ENCODE results near the gene LSMEM2. TPM values are rescaled to one million over a fixed set of nuclear protein-coding genes. Genes with fewer than 3 reads are reported as not detected.
"Not testable (repeated sequence)": the region's sequence is repeated elsewhere in the genome, so short reads cannot be mapped to it uniquely, and the experiment has no call there.

Gene LSMEM2
- total and polyA plus RNA-seq, 7 experiments from 2014 or later = 0.15 TPM; not detected in 6

DNA sequence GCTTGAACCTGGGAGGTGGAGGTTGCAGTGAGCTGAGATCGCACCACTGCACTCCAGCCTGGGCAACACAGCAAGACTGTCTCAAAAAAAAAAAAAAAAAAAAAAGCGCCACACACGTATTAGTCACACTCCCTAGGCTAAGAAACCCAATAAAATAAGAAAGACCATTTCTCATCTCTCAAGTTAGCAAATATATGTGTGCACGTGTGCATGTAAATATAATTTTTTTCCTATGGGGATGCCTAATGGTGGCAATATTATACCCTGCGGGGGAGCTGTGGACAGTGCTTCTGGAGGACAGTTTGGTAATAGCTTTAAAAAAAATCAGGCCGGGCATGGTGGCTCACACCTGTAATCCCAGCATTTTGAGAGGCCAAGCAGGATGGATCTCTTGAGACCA, 5.2 kb downstream of the LSMEM2 start:
- H3K27ac Mint-ChIP-seq; H3K9me3 ChIP-seq (ENCODE audit: control insufficient read depth in 2 of 3, low read length in 3 of 3); H3K4me3 Mint-ChIP-seq; H3K27me3 Mint-ChIP-seq; H3K4me1 ChIP-seq (ENCODE audit: control insufficient read depth in 2 of 2, insufficient read depth in 2 of 2, low read length in 2 of 2); H3K27ac ChIP-seq (ENCODE audit: low read depth, low read length); intact Hi-C loops (cut with micrococcal nuclease); H3K27me3 ChIP-seq (ENCODE audit: control insufficient read depth in 2 of 2, insufficient read depth in 2 of 2, low read length in 2 of 2); H3K4me3 ChIP-seq (ENCODE audit: low read length); H3K9me3 Mint-ChIP-seq; DNase-seq; H3K36me3 Mint-ChIP-seq; H3K4me1 Mint-ChIP-seq; ATAC-seq: not testable (repeated sequence)
- H3K36me3 ChIP-seq (ENCODE audit: control insufficient read depth in 2 of 3, insufficient read depth in 3 of 3, low read length in 3 of 3) = peaks cover 0 to 29% (median 4%) of the 10 kb centered on the region in 3 experiments
- ChIA-PET CTCF (interaction anchor here (0.7 to 1.4 kb wide), 2 partner anchors 57 to 65 kb away, joined by 3 read pairs; no protein-coding TSS in a partner anchor), POLR2A (interaction anchor here (0.6 to 0.9 kb wide), 2 partner anchors 14 to 763 kb away, joined by 3 read pairs; no protein-coding TSS in a partner anchor)

DNA sequence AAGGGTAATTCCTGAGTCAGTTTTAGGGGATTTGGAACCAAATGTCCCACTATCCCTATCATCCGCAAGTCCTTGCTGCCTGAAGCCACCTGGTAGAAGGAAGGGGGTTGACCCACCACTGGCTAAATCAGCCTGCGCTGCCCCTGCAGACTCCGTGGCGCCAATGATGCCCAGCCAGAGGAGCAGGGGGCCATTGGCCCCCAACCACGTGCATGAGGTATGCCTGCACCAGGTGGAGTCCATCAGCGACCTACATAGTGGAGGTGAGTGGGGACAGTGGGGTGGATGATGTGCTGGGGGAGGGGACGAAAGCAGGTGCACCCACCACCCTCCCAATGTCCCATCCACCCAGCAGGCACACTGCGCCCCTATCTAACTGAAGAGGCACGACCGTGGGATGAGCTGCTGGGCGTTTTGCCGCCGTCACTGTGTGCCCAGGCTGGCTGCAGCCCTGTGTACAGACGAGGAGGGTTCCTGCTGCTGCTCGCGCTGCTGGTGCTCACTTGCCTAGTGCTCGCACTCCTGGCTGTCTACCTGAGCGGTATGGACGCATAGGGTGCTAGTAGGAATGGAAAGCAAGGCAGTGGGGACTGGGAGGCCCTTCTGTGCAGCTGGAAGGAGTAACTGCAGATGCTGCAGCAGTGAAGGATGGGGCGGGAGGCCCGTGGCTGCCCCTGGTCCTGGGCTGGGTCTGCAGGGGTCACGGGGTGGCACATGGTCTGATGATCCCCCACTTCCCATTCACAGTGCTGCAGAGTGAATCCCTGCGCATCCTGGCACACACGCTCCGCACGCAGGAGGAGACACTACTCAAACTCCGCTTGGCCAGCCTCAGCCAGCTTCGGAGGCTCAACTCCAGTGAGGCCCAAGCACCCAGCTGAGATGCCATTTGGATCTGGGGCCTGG, 7.7 kb downstream of the LSMEM2 start:
- intact Hi-C loops (cut with micrococcal nuclease) = no loop called here
- Mint-ChIP-seq H3K27me3 (no peaks in the 10 kb centered on the region), H3K27ac (peak overlapping the region in 2 of 9 donors; percentile 54 to 84), H3K4me3 (no peak overlapping the region), H3K4me1 (peaks cover 6 to 11% (median 7%) of the 10 kb centered on the region in 7 donors), H3K36me3 (peaks cover 0 to 9% (median 1%) of the 10 kb centered on the region in 5 donors), H3K9me3 (no peaks in the 10 kb centered on the region)
- peaks cover 5 to 9% of the 10 kb centered on the region in 2 donors for H3K4me1 ChIP-seq (ENCODE audit: control insufficient read depth in 2 of 2, insufficient read depth in 2 of 2, low read length in 2 of 2)
- ATAC-seq = no peak
- ChIA-PET POLR2A (no interaction called here), CTCF (no interaction called here)
- no peak overlapping the region for H3K27ac ChIP-seq (ENCODE audit: low read depth, low read length)
- H3K9me3 ChIP-seq (ENCODE audit: control insufficient read depth in 2 of 3, low read length in 3 of 3) = no peaks in the 10 kb centered on the region
- no peak overlapping the region for H3K4me3 ChIP-seq (ENCODE audit: low read length)
- H3K36me3 ChIP-seq (ENCODE audit: control insufficient read depth in 2 of 3, insufficient read depth in 3 of 3, low read length in 3 of 3) = peaks cover 0 to 44% (median 9%) of the 10 kb centered on the region in 3 experiments
- no peak for DNase-seq
- H3K27me3 ChIP-seq (ENCODE audit: control insufficient read depth in 2 of 2, insufficient read depth in 2 of 2, low read length in 2 of 2) = no peaks in the 10 kb centered on the region

DNA sequence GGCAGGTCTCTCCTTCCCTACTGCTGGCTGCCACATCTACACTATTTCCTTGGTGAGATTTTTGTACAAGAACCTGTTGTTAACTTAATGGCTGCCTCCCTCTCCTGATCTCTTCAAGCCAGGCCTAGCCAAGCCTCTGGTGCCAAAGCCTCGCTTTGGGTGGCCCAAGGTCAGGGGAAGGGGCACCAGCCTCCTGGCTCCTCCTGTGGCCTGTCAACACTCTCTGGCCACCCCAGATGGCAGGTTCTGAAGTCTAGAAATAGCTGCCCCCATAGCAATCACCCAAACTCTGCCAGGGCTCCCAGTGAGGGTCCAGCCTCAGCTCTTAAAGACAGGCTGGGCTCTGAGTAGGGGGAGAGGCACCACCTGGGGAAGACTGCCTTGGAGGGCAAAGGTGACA, 8.4 kb downstream of the LSMEM2 start:
- H3K4me1 ChIP-seq (ENCODE audit: control insufficient read depth in 2 of 2, insufficient read depth in 2 of 2, low read length in 2 of 2) = peaks cover 7 to 10% of the 10 kb centered on the region in 2 donors
- Mint-ChIP-seq H3K9me3 (no peaks in the 10 kb centered on the region), H3K27ac (peak overlapping the region in 2 of 9 donors; percentile 41 to 54), H3K4me3 (peak overlapping the region in 1 of 10 donors; percentile 61), H3K27me3 (no peaks in the 10 kb centered on the region), H3K36me3 (peaks cover 0 to 9% (median 1%) of the 10 kb centered on the region in 5 donors), H3K4me1 (peaks cover 6 to 13% (median 9%) of the 10 kb centered on the region in 7 donors)
- ATAC-seq = no peak
- POLR2A ChIA-PET = no interaction called here
- no peak overlapping the region for H3K4me3 ChIP-seq (ENCODE audit: low read length)
- H3K27ac ChIP-seq (ENCODE audit: low read depth, low read length) = no peak overlapping the region
- intact Hi-C loops (cut with micrococcal nuclease) = no loop called here
- H3K27me3 ChIP-seq (ENCODE audit: control insufficient read depth in 2 of 2, insufficient read depth in 2 of 2, low read length in 2 of 2) = no peaks in the 10 kb centered on the region
- no peaks in the 10 kb centered on the region for H3K9me3 ChIP-seq (ENCODE audit: control insufficient read depth in 2 of 3, low read length in 3 of 3)
- peaks cover 0 to 51% (median 9%) of the 10 kb centered on the region in 3 experiments for H3K36me3 ChIP-seq (ENCODE audit: control insufficient read depth in 2 of 3, insufficient read depth in 3 of 3, low read length in 3 of 3)
- DNase-seq = no peak
- CTCF ChIA-PET = no interaction called here

DNA sequence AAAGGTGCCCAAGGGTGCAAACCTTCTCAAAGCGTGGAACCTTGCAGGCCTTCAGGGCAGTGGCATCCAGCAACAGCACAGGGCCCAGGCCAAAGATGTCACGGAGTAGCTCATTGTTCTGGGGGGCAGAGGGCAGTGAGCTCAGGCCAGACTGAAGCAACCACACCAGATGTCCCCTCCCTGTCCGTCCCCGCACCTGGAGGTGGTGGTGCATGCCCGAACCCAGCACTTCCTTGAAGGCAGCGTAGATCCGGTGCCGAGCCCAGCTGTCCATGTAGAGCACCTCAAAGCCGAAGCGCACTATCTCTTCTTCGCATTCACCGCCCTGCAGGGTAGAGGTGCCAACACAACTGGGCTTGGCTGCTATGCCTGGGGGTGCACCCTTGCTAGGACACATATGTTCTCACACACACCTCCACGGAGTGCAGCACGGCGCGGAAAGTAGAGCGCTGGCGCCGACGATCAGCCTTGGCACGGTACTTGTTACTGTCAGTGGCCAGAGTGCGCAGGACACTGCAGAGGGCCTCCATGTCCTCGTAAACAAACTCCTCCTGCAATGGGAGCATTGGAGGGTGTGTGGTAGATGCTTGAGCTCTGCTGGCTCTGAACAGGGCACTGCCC, 9.6 kb downstream of the LSMEM2 start:
- H3K27ac ChIP-seq (ENCODE audit: low read depth, low read length) = no peak overlapping the region
- DNase-seq = no peak
- H3K27me3 ChIP-seq (ENCODE audit: control insufficient read depth in 2 of 2, insufficient read depth in 2 of 2, low read length in 2 of 2) = no peaks in the 10 kb centered on the region
- no peaks in the 10 kb centered on the region for H3K27me3 Mint-ChIP-seq
- H3K9me3 ChIP-seq (ENCODE audit: control insufficient read depth in 2 of 3, low read length in 3 of 3) = no peaks in the 10 kb centered on the region
- no peak for ATAC-seq
- no peak overlapping the region for H3K27ac Mint-ChIP-seq
- CTCF ChIA-PET = interaction anchor here (0.7 kb wide), 1 partner anchor 233 kb away, joined by 3 read pairs; no protein-coding TSS in a partner anchor
- peaks cover 16 to 22% (median 17%) of the 10 kb centered on the region in 7 donors for H3K4me1 Mint-ChIP-seq
- no peak overlapping the region for H3K4me3 ChIP-seq (ENCODE audit: low read length)
- peaks cover 0 to 9% (median 1%) of the 10 kb centered on the region in 5 donors for H3K36me3 Mint-ChIP-seq
- H3K9me3 Mint-ChIP-seq = no peaks in the 10 kb centered on the region
- peaks cover 13 to 16% of the 10 kb centered on the region in 2 donors for H3K4me1 ChIP-seq (ENCODE audit: control insufficient read depth in 2 of 2, insufficient read depth in 2 of 2, low read length in 2 of 2)
- H3K36me3 ChIP-seq (ENCODE audit: control insufficient read depth in 2 of 3, insufficient read depth in 3 of 3, low read length in 3 of 3) = peaks cover 0 to 51% (median 9%) of the 10 kb centered on the region in 3 experiments
- peak overlapping the region in 1 of 10 donors; percentile 41 for H3K4me3 Mint-ChIP-seq
- intact Hi-C loops (cut with micrococcal nuclease) = no loop called here
- POLR2A ChIA-PET = no interaction called here

DNA sequence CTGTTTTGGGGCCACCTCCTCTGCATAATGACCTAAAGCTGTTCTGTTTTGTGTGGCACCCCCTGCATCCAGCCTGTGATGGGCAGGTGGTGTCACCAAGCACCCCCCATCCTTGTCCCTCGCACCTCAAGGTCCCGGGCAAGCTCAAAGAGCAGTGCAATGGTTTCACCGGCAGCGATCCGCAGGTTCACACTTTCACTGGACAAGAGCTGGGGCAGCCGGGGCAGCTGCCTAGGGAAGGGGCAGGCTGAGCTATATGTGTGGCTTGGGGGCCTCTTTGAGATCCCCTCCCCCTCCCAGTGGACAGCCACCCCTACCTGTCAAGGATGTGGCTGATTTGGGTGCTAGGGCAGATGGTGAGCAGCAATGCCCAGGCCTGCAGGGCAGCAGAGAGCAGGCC, 10.2 kb downstream of the LSMEM2 start:
- ChIA-PET POLR2A (interaction anchor here (1.8 kb wide), 1 partner anchor 11 kb away, joined by 4 read pairs; no protein-coding TSS in a partner anchor), CTCF (interaction anchor here (0.7 kb wide), 1 partner anchor 233 kb away, joined by 3 read pairs; no protein-coding TSS in a partner anchor)
- Histone ChIP-seq H3K4me1 (ENCODE audit: control insufficient read depth in 2 of 2, insufficient read depth in 2 of 2, low read length in 2 of 2) (peaks cover 13 to 16% of the 10 kb centered on the region in 2 donors), H3K36me3 (ENCODE audit: control insufficient read depth in 2 of 3, insufficient read depth in 3 of 3, low read length in 3 of 3) (peaks cover 0 to 51% (median 9%) of the 10 kb centered on the region in 3 experiments), H3K9me3 (ENCODE audit: control insufficient read depth in 2 of 3, low read length in 3 of 3) (no peaks in the 10 kb centered on the region), H3K4me3 (ENCODE audit: low read length) (no peak overlapping the region), H3K27ac (ENCODE audit: low read depth, low read length) (no peak overlapping the region), H3K27me3 (ENCODE audit: control insufficient read depth in 2 of 2, insufficient read depth in 2 of 2, low read length in 2 of 2) (no peaks in the 10 kb centered on the region)
- H3K27me3 Mint-ChIP-seq = no peaks in the 10 kb centered on the region
- H3K4me1 Mint-ChIP-seq = peaks cover 16 to 22% (median 17%) of the 10 kb centered on the region in 7 donors
- peak overlapping the region in 3 of 10 donors; percentile 25 to 77 (median 39) for H3K4me3 Mint-ChIP-seq
- H3K9me3 Mint-ChIP-seq = no peaks in the 10 kb centered on the region
- DNase-seq = no peak
- peaks cover 0 to 9% (median 1%) of the 10 kb centered on the region in 5 donors for H3K36me3 Mint-ChIP-seq
- no peak for ATAC-seq
- H3K27ac Mint-ChIP-seq = no peak overlapping the region
- intact Hi-C loops (cut with micrococcal nuclease) = no loop called here

DNA sequence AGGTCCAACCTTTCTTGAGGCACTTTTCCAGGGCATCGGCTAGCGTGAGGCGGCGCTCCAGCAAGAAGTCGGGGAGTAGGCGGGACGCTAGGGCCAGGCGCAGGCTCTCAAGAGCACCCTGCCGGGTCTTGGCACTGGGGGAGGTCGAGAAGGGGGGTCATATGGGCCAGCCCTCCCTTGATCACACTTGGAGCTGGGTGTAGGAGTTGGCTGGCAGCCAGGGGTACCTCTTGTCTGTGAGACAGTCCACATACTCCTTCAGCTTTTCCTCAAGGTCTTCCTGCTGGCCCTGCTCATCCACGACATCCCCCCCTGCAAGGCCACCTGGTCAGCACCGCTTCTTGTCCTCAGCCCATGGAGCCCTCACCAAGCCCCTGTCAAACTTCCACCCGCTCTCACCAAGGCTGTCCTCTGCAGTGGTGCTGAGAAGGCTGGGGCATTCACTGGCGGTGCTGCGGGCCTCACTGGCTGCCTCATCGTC, 11.3 kb downstream of the LSMEM2 start:
- Mint-ChIP-seq H3K27me3 (no peaks in the 10 kb centered on the region), H3K4me3 (peak overlapping the region in 6 of 10 donors; percentile 17 to 85 (median 39)), H3K27ac (no peak overlapping the region), H3K4me1 (peaks cover 16 to 22% (median 17%) of the 10 kb centered on the region in 7 donors), H3K9me3 (no peaks in the 10 kb centered on the region), H3K36me3 (peaks cover 0 to 9% (median 1%) of the 10 kb centered on the region in 5 donors)
- ATAC-seq = no peak
- DNase-seq = no peak
- ChIA-PET POLR2A (interaction anchor here (1.8 kb wide), 1 partner anchor 10 kb away, joined by 4 read pairs; no protein-coding TSS in a partner anchor), CTCF (no interaction called here)
- H3K36me3 ChIP-seq (ENCODE audit: control insufficient read depth in 2 of 3, insufficient read depth in 3 of 3, low read length in 3 of 3) = peaks cover 0 to 51% (median 9%) of the 10 kb centered on the region in 3 experiments
- H3K27me3 ChIP-seq (ENCODE audit: control insufficient read depth in 2 of 2, insufficient read depth in 2 of 2, low read length in 2 of 2) = no peaks in the 10 kb centered on the region
- intact Hi-C loops (cut with micrococcal nuclease) = loop anchor here (10.0 kb wide), 5 partner anchors 205 to 1815 kb away; partner anchors contain the start of genes DUSP7 (in 1 of the 2), INKA1 (in 1 of the 2), IP6K2 (in 1 of the 2) and RBM5 (in 1 of the 2)
- H3K9me3 ChIP-seq (ENCODE audit: control insufficient read depth in 2 of 3, low read length in 3 of 3) = no peaks in the 10 kb centered on the region
- no peak overlapping the region for H3K4me3 ChIP-seq (ENCODE audit: low read length)
- H3K27ac ChIP-seq (ENCODE audit: low read depth, low read length) = no peak overlapping the region
- H3K4me1 ChIP-seq (ENCODE audit: control insufficient read depth in 2 of 2, insufficient read depth in 2 of 2, low read length in 2 of 2) = peaks cover 13 to 16% of the 10 kb centered on the region in 2 donors
